NCI-H2029 (cell line): ENCODE measurements around the gene PPP2R3C.
"Not testable (repeated sequence)": the region's sequence is repeated elsewhere in the genome, so short reads cannot be mapped to it uniquely, and the experiment has no call there.

Experiments used
- DNase-seq: peaks from one replicate; lab custom pipeline; 2025; lab: John Stamatoyannopoulos, UW

The PPP2R3C gene

GRCh38 chr14:35124127-35124526, 2.3 kb upstream of the PPP2R3C start:
- no peak for DNase-seq

GRCh38 chr14:35123388-35123703, 1.6 kb upstream of the PPP2R3C start:
- no peak for DNase-seq

- peak; percentile 91 for DNase-seq
Measured at GRCh38 chr14:35122696-35123387, 1.1 kb upstream of the PPP2R3C start.

GRCh38 chr14:35121026-35121886, 534 bp downstream of the PPP2R3C start:
- no peak for DNase-seq

GRCh38 chr14:35117112-35117511, 4.7 kb downstream of the PPP2R3C start:
- DNase-seq: no peak

GRCh38 chr14:35116242-35116641, 5.5 kb downstream of the PPP2R3C start:
- no peak for DNase-seq

GRCh38 chr14:35114036-35114435, 7.8 kb downstream of the PPP2R3C start:
- DNase-seq: no peak

GRCh38 chr14:35113308-35113950, 8.4 kb downstream of the PPP2R3C start:
- DNase-seq: no peak

- no peak for DNase-seq
Measured at GRCh38 chr14:35112641-35113040, 9.1 kb downstream of the PPP2R3C start.

- DNase-seq: no peak
Measured at GRCh38 chr14:35107866-35108265, 13.9 kb downstream of the PPP2R3C start.

- DNase-seq: not testable (repeated sequence)
Measured at GRCh38 chr14:35094645-35095044, 27.1 kb downstream of the PPP2R3C start.

GRCh38 chr14:35088514-35088913, 33.3 kb downstream of the PPP2R3C start:
- DNase-seq: no peak

GRCh38 chr14:35085441-35085840, 36.3 kb downstream of the PPP2R3C start:
- DNase-seq: no peak

GRCh38 chr14:35083530-35084150, 38.1 kb downstream of the PPP2R3C start:
- no peak for DNase-seq

GRCh38 chr14:35079742-35080141, 42.0 kb downstream of the PPP2R3C start:
- DNase-seq: no peak

- no peak for DNase-seq
Measured at GRCh38 chr14:35078082-35078481, 43.7 kb downstream of the PPP2R3C start.

GRCh38 chr14:35073486-35073885, 48.3 kb downstream of the PPP2R3C start:
- DNase-seq: peak; percentile 20

- no peak for DNase-seq
Measured at GRCh38 chr14:35072226-35072625, 49.6 kb downstream of the PPP2R3C start.

GRCh38 chr14:35068238-35069012, 53.4 kb downstream of the PPP2R3C start:
- no peak for DNase-seq

- not testable (repeated sequence) for DNase-seq
Measured at GRCh38 chr14:35065731-35066130, 56.1 kb downstream of the PPP2R3C start.

- DNase-seq: peak; percentile 61
Measured at GRCh38 chr14:35061113-35061791, 60.5 kb downstream of the PPP2R3C start.
